A549 (cell line): ENCODE data around the gene LEO1. TPM values are rescaled to one million over a fixed set of nuclear protein-coding genes. Genes with fewer than 3 reads are reported as not detected.

ENCODE experiments used
- ATAC-seq, 2 experiments: fragments of 200-7000 bp in 1 of 2; fragments of >200 bp in 1 of 2; cut with Nextera tagmentation in 1 of 2; cut with Tn5 transposase in 1 of 2; 3 replicates each; pipeline versions ENCODE4 v1.8.0 to v1.9.1; 2018 to 2020; ENCODE audit warnings: mild to moderate bottlenecking in 1 of 2, moderate library complexity in 1 of 2
- CTCF ChIA-PET: fragments of 300-600 bp; sonication (Branson Sonifier 250); formaldehyde crosslinking; extraction: SDS; loops from one replicate; lab custom pipeline; 2021; ENCODE audit warnings: antibody characterized with exemption, inconsistent platforms; lab: Yijun Ruan, JAX
- POLR2A ChIA-PET: fragments of 350-600 bp; formaldehyde crosslinking; extraction: SDS; loops from one replicate; lab custom pipeline; 2021; ENCODE audit warnings: antibody characterized with exemption, inconsistent platforms; lab: Yijun Ruan, JAX
- DNase-seq, 2 experiments: peaks; one replicate each; pipeline versions ENCODE4 v3.0.0 to v3.0.0-alpha.2; 2011 to 2016; ENCODE audit warnings: low read depth in 1 of 2, low spot score in 1 of 2
- FAIRE-seq: peaks from 2 replicates; lab custom pipeline; 2011; peaks lifted over from hg19 to GRCh38; lab: Jason Lieb, UNC
- H3K27ac ChIP-seq, 2 experiments: fragments of >200 bp; sonication (Bioruptor Twin); formaldehyde crosslinking; 3 replicates each; pipeline ENCODE4 v1.5.1; 2016 to 2017
- H3K4me1 ChIP-seq: fragments of >200 bp; sonication (Bioruptor Twin); formaldehyde crosslinking; 3 replicates; pipeline ENCODE4 v1.6.1; 2016
- H3K4me2 ChIP-seq: fragments of >200 bp; sonication (Bioruptor Twin); formaldehyde crosslinking; 3 replicates; pipeline ENCODE4 v1.6.1; 2016
- H3K4me3 ChIP-seq: fragments of >200 bp; sonication (Bioruptor Twin); formaldehyde crosslinking; 3 replicates; pipeline ENCODE4 v1.5.1; 2016
- H3K9me3 ChIP-seq: fragments of >200 bp; sonication (Bioruptor Twin); formaldehyde crosslinking; 3 replicates; pipeline ENCODE4 v1.6.1; 2016
- CBX2 ChIP-seq: fragments of 200-600 bp; sonication (generic); IDR thresholded peaks from 2 replicates; pipeline ENCODE4 v1.6.1; 2016; ENCODE audit warnings: low read depth, mild to moderate bottlenecking, borderline replicate concordance
- CEBPB ChIP-seq, 2 experiments: fragments of >200 bp in 1 of 2; sonication (Bioruptor Twin) in 1 of 2; formaldehyde crosslinking in 1 of 2; IDR thresholded peaks; 2 replicates each; pipeline ENCODE4 v1.6.1; 2012 to 2016
- CHD4 ChIP-seq: fragments of 200-600 bp; sonication (generic); IDR thresholded peaks from 2 replicates; pipeline ENCODE4 v1.6.1; 2016; ENCODE audit warnings: antibody characterized with exemption, mild to moderate bottlenecking, borderline replicate concordance
- EHF ChIP-seq: fragments of 250-450 bp; sonication (Bioruptor Pico); IDR thresholded peaks from 2 replicates; pipeline ENCODE4 v1.5.0; 2020; ENCODE audit warnings: mild to moderate bottlenecking
- EHMT2 ChIP-seq: fragments of 200-600 bp; sonication (generic); IDR thresholded peaks from 2 replicates; pipeline ENCODE4 v1.6.1; 2016; ENCODE audit warnings: antibody characterized with exemption, low read depth, mild to moderate bottlenecking, moderate library complexity
- FOSL2 ChIP-seq, 2 experiments: fragments of 450-650 bp in 1 of 2; fragments of >200 bp in 1 of 2; sonication (Bioruptor Twin) in 1 of 2; formaldehyde crosslinking; IDR thresholded peaks; 2 replicates each; pipeline versions ENCODE4 v1.5.0 to v1.6.1; 2016 to 2020; ENCODE audit warnings: mild to moderate bottlenecking in 1 of 2, moderate library complexity in 1 of 2
- GATA3 ChIP-seq: IDR thresholded peaks from 2 replicates; pipeline ENCODE4 v1.6.1; 2012; ENCODE audit warnings: borderline replicate concordance
- HEYL ChIP-seq: fragments of 250-450 bp; sonication (Bioruptor Pico); IDR thresholded peaks from 2 replicates; pipeline ENCODE4 v1.8.0; 2021; ENCODE audit warnings: mild to moderate bottlenecking, moderate library complexity
- HOXA7 ChIP-seq: fragments of 250-450 bp; sonication (Bioruptor Pico); IDR thresholded peaks from 2 replicates; pipeline ENCODE4 v1.5.0; 2020; ENCODE audit warnings: mild to moderate bottlenecking, moderate library complexity
- HOXB13 ChIP-seq: fragments of 250-450 bp; sonication (Bioruptor Pico); IDR thresholded peaks from 2 replicates; pipeline ENCODE4 v1.5.0; 2020; ENCODE audit warnings: low read depth, mild to moderate bottlenecking, moderate library complexity
- KDM1A ChIP-seq: fragments of 200-600 bp; sonication (generic); IDR thresholded peaks from 2 replicates; pipeline ENCODE4 v1.6.1; 2016; ENCODE audit warnings: low read depth, mild to moderate bottlenecking
- MAFK ChIP-seq: fragments of 450-650 bp; IDR thresholded peaks from 2 replicates; pipeline ENCODE4 v1.6.1; 2014; ENCODE audit not compliant: partially characterized antibody
- PHF8 ChIP-seq: fragments of 200-600 bp; sonication (generic); IDR thresholded peaks from 2 replicates; pipeline ENCODE4 v1.6.1; 2016; ENCODE audit warnings: low read depth, mild to moderate bottlenecking, antibody characterized with exemption, moderate library complexity, borderline replicate concordance
- POLR2A ChIP-seq: IDR thresholded peaks from 2 replicates; pipeline ENCODE4 v1.6.1; 2012; ENCODE audit warnings: mild to moderate bottlenecking, low read length
- POLR2AphosphoS2 ChIP-seq: conservative IDR thresholded peaks from 2 replicates; pipeline ENCODE4 v1.6.1; 2012; ENCODE audit warnings: low read length, improper control_type of control experiment, inconsistent platforms
- RCOR1 ChIP-seq: fragments of 150-350 bp; IDR thresholded peaks from 2 replicates; pipeline ENCODE4 v1.6.1; 2014; ENCODE audit warnings: antibody characterized with exemption, low read length, low read depth
- RNF2 ChIP-seq: fragments of 200-600 bp; sonication (generic); IDR thresholded peaks from 2 replicates; pipeline ENCODE4 v1.6.1; 2016; ENCODE audit warnings: low read depth, mild to moderate bottlenecking, antibody characterized with exemption, moderate library complexity, borderline replicate concordance
- SREBF2 ChIP-seq: fragments of 450-650 bp; IDR thresholded peaks from 2 replicates; pipeline ENCODE4 v1.6.1; 2014; ENCODE audit warnings: mild to moderate bottlenecking, moderate library complexity
- ZC3H11A ChIP-seq: fragments of 450-650 bp; IDR thresholded peaks from 2 replicates; pipeline ENCODE4 v1.6.1; 2014; ENCODE audit warnings: antibody characterized with exemption, mild to moderate bottlenecking
- ZFP36 ChIP-seq: fragments of 450-650 bp; IDR thresholded peaks from 2 replicates; pipeline ENCODE4 v1.6.1; 2014; ENCODE audit warnings: borderline replicate concordance; ENCODE audit not compliant: partially characterized antibody
- ZNF302 ChIP-seq: fragments of 250-450 bp; sonication (Bioruptor Pico); IDR thresholded peaks from 2 replicates; pipeline ENCODE4 v1.9.0; 2021; ENCODE audit warnings: inconsistent platforms, mild to moderate bottlenecking, moderate library complexity
- whole genome bisulfite sequencing: methylation state at CpG from one replicate; pipeline ENCODE4 v1.1.6; 2017; ENCODE audit errors: missing lambda C conversion rate; 5-methylcytosine and 5-hydroxymethylcytosine counted together
- polyA plus RNA-seq, 4 experiments: library from polyadenylated mRNA; depleted of rRNA in 3 of 4; stranded (reverse); fragments of >200 nt; fragmentation: RNase III in 1 of 4; extraction: RNeasy Plus Mini Kit Qiagen cat#74134 plus additional on column Dnase treatment in 1 of 4; gene quantifications; 2 replicates in 3 of 4; 3 replicates in 1 of 4; pipeline ENCODE4 v1.2.3, GENCODE V29; 2011 to 2017
- TF ChIP-seq, protein P1 (sequence below): fragments of >200 bp; sonication (Bioruptor Twin); formaldehyde crosslinking; IDR thresholded peaks from 3 replicates; pipeline ENCODE4 v1.6.1; 2016
- TF ChIP-seq, protein P2 (sequence below): IDR thresholded peaks from 2 replicates; pipeline ENCODE4 v1.6.1; 2012
- TF ChIP-seq, protein P3 (sequence below): fragments of 450-650 bp; IDR thresholded peaks from 2 replicates; pipeline ENCODE4 v1.6.1; 2014; ENCODE audit warnings: antibody characterized with exemption
- TF ChIP-seq, protein P4 (sequence below): fragments of >200 bp; sonication (Bioruptor Twin); formaldehyde crosslinking; IDR thresholded peaks from 3 replicates; pipeline ENCODE4 v1.5.1; 2016

The LEO1 gene
- polyA plus RNA-seq, 2 of the 4 experiments (the other 2 are of a cell fraction), result 22.3 to 60.3 TPM

DNA sequence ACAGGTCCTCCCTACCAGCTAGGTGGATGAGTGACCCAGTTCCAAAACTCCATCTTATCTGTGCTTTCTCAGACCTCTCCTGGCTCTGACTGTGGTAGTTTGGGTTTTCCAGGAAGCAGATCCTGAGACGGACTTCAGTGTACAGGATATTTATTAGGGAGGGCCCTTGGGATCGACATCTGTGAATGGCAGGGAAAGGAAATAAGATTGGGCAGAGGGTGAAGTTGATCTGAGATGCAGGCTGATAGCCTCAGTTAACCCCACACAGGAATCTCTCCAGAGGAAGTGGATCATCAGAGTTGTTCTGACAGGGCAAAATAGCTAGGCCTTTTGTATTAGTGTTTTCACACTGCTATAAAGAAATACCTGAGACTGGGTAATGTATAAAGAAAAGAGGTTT is 30.8 kb upstream of the LEO1 start:
- ATAC-seq, result no peak
- WGBS, result 82% methylated on average over 2 of the region's 2 CpGs
- no peak for TF ChIP-seq RCOR1
- no peak for TF ChIP-seq CEBPB (IDR thresholded peaks at IDR 0.05)
- TF ChIP-seq, protein P1, sequence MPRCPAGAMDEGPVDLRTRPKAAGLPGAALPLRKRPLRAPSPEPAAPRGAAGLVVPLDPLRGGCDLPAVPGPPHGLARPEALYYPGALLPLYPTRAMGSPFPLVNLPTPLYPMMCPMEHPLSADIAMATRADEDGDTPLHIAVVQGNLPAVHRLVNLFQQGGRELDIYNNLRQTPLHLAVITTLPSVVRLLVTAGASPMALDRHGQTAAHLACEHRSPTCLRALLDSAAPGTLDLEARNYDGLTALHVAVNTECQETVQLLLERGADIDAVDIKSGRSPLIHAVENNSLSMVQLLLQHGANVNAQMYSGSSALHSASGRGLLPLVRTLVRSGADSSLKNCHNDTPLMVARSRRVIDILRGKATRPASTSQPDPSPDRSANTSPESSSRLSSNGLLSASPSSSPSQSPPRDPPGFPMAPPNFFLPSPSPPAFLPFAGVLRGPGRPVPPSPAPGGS, result no peak
- TF ChIP-seq POLR2AphosphoS2, result no peak
- no peak for TF ChIP-seq MAFK
- no peak for TF ChIP-seq PHF8
- no peak overlapping the region for H3K4me3 ChIP-seq
- no peak overlapping the region for H3K27ac ChIP-seq
- no peak for DNase-seq
- no peak for FAIRE-seq
- no peak overlapping the region for H3K4me2 ChIP-seq
- H3K4me1 ChIP-seq, result peaks cover 14% of the 10 kb centered on the region; the same call in 1 of the 3 replicates
- POLR2A ChIA-PET, result no interaction called here
- CTCF ChIA-PET, result no interaction called here
- H3K9me3 ChIP-seq, result no peaks in the 10 kb centered on the region

DNA sequence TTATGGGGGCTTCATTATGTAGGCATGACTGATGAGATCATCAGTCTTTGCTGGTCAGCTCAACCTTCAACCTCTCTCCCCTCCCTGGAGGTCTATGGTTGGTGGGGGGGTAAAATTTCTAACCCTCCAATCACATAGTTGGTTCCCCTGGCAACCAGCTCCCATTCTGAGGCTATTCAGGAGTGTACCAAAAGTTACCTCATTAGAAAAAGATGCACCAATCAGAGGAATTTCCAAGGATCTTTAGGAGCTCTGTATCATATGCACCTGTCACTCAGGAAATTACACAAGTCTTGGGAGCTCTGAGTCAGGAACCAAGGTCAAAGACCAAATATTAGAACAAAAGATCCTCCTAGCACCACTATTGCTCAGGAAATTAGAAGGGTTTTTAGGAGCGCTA is 21.4 kb upstream of the LEO1 start:
- peak in 1 of 2 experiments; percentile 47 for DNase-seq
- no peaks in the 10 kb centered on the region for H3K9me3 ChIP-seq
- ChIA-PET POLR2A (interaction anchor here (0.6 to 0.7 kb wide), 2 partner anchors 13 to 21 kb away, joined by 4 read pairs; partner anchors contain the start of gene LEO1), CTCF (interaction anchor here (1.2 to 2.3 kb wide), 11 partner anchors 9 to 234 kb away, joined by 3 to 9 read pairs (median 4); no protein-coding TSS in a partner anchor)
- H3K4me1 ChIP-seq, result peaks cover 37% of the 10 kb centered on the region
- H3K4me2 ChIP-seq, result peak overlapping the region; percentile 27
- H3K4me3 ChIP-seq, result no peak overlapping the region
- FAIRE-seq, result no peak
- peak; percentile 58 to 59; a peak in 5 of 6 replicates for ATAC-seq
- TF ChIP-seq EHF (CRISPR knock-in tag) (no peak), RCOR1 (no peak), HOXA7 (CRISPR knock-in tag) (no peak), EHMT2 (no peak), KDM1A (no peak), FOSL2 (IDR thresholded peaks at IDR 0.05) (0 out of 2 replicates have a peak, but pooled peaks have one; percentile 15), FOSL2 (CRISPR knock-in tag; IDR thresholded peaks at IDR 0.05) (peak; percentile 54)
- peak overlapping the region in 1 of 2 experiments; percentile 2; a peak in 1 of 6 replicates for H3K27ac ChIP-seq
- 69% methylated on average over 1 of the region's 1 CpG for WGBS

DNA sequence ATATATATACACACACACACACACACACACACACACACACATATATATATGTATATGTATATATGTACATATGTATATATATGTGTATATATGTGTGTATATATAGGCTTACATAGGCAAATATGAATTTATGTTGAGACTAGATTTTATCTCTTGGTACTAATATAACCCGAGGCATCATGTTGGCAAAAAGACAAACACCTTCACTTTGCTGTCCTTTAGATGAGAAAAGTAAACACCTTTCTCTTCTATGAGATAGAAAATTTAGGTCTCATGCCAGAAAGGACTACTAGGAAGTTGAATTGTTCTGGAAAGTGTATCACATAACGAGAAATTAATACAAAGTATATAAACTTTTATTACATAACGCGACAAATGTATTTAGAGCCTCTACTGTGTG is 19.6 kb upstream of the LEO1 start:
- Histone ChIP-seq H3K9me3 (no peaks in the 10 kb centered on the region), H3K4me2 (no peak overlapping the region), H3K4me3 (no peak overlapping the region), H3K4me1 (peaks cover 36% of the 10 kb centered on the region), H3K27ac (no peak overlapping the region; a peak in 1 of 6 replicates)
- ATAC-seq (no peak), FAIRE-seq (no peak), DNase-seq (no peak)
- TF ChIP-seq, protein P2, sequence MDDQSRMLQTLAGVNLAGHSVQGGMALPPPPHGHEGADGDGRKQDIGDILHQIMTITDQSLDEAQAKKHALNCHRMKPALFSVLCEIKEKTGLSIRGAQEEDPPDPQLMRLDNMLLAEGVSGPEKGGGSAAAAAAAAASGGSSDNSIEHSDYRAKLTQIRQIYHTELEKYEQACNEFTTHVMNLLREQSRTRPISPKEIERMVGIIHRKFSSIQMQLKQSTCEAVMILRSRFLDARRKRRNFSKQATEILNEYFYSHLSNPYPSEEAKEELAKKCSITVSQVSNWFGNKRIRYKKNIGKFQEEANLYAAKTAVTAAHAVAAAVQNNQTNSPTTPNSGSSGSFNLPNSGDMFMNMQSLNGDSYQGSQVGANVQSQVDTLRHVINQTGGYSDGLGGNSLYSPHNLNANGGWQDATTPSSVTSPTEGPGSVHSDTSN, result no peak
- TF ChIP-seq SREBF2 (no peak), ZNF302 (CRISPR knock-in tag) (no peak), EHF (CRISPR knock-in tag) (no peak), HOXA7 (CRISPR knock-in tag) (no peak), HOXB13 (CRISPR knock-in tag) (no peak), CBX2 (no peak), CHD4 (no peak), CEBPB (IDR thresholded peaks at IDR 0.05) (no peak), GATA3 (no peak), RNF2 (no peak), ZC3H11A (no peak), EHMT2 (no peak), HEYL (CRISPR knock-in tag) (no peak), ZFP36 (no peak), POLR2A (no peak)
- TF ChIP-seq, protein P3, sequence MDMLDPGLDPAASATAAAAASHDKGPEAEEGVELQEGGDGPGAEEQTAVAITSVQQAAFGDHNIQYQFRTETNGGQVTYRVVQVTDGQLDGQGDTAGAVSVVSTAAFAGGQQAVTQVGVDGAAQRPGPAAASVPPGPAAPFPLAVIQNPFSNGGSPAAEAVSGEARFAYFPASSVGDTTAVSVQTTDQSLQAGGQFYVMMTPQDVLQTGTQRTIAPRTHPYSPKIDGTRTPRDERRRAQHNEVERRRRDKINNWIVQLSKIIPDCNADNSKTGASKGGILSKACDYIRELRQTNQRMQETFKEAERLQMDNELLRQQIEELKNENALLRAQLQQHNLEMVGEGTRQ, result no peak
- TF ChIP-seq, protein P4, sequence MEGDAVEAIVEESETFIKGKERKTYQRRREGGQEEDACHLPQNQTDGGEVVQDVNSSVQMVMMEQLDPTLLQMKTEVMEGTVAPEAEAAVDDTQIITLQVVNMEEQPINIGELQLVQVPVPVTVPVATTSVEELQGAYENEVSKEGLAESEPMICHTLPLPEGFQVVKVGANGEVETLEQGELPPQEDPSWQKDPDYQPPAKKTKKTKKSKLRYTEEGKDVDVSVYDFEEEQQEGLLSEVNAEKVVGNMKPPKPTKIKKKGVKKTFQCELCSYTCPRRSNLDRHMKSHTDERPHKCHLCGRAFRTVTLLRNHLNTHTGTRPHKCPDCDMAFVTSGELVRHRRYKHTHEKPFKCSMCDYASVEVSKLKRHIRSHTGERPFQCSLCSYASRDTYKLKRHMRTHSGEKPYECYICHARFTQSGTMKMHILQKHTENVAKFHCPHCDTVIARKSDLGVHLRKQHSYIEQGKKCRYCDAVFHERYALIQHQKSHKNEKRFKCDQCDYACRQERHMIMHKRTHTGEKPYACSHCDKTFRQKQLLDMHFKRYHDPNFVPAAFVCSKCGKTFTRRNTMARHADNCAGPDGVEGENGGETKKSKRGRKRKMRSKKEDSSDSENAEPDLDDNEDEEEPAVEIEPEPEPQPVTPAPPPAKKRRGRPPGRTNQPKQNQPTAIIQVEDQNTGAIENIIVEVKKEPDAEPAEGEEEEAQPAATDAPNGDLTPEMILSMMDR, result no peak
- WGBS, result 65% methylated on average over 4 of the region's 4 CpGs
- ChIA-PET CTCF (interaction anchor here (1.2 to 2.3 kb wide), 2 partner anchors 80 to 87 kb away, joined by 3 to 8 read pairs; no protein-coding TSS in a partner anchor), POLR2A (no interaction called here)
